ENCODE data around the gene ZBP1. TPM values are rescaled to one million over a fixed set of nuclear protein-coding genes. Genes with fewer than 3 reads are reported as not detected.

Gene ZBP1
- polyA plus RNA-seq, 1 of the 3 experiments (the other 2 are of a cell fraction): not detected

- TF ChIP-seq SIN3A (IDR thresholded peaks at IDR 0.05; ENCODE audit: borderline replicate concordance, low read depth, low read length) (no peak), TEAD4 (IDR thresholded peaks at IDR 0.05; ENCODE audit: borderline replicate concordance, insufficient read depth) (no peak), USF1 (IDR thresholded peaks at IDR 0.05; ENCODE audit: borderline replicate concordance, low read depth) (no peak), GATA2 (CRISPR knock-in tag; IDR thresholded peaks at IDR 0.05) (no peak), SMC3 (IDR thresholded peaks at IDR 0.05; ENCODE audit: low read depth, low read length) (no peak), RFX5 (IDR thresholded peaks at IDR 0.05; ENCODE audit: low read length) (no peak), YY1 (IDR thresholded peaks at IDR 0.05; ENCODE audit: low read depth) (no peak), CHD2 (IDR thresholded peaks at IDR 0.05; ENCODE audit: low read length, partially characterized antibody) (no peak)
- Histone ChIP-seq H3K27me3 (ENCODE audit: insufficient read depth) (peaks cover 22% of the 10 kb centered on the region), H3K79me2 (ENCODE audit: insufficient read depth) (no peaks in the 10 kb centered on the region), H3K27ac (ENCODE audit: low read depth in 2 of 2, low read length in 1 of 2) (no peak overlapping the region), H2AFZ (ENCODE audit: low read depth) (no peak overlapping the region), H3K4me1 (ENCODE audit: control insufficient read depth in 1 of 2, insufficient read depth in 2 of 2, low read depth in 1 of 2, low read length in 1 of 2) (no peaks in the 10 kb centered on the region), H3K9ac (no peak overlapping the region), H3K4me3 (ENCODE audit: low read depth in 2 of 2, low read length in 1 of 2) (no peak overlapping the region), H3K36me3 (replicated peaks in 1 of 2; ENCODE audit: control insufficient read depth in 1 of 2, insufficient read depth in 2 of 2, low read length in 1 of 2) (no peaks in the 10 kb centered on the region), H3K9me2 (no peaks in the 10 kb centered on the region), H4K20me1 (ENCODE audit: insufficient read depth) (no peaks in the 10 kb centered on the region), H3K4me2 (no peak overlapping the region), H3F3A (replicated peaks; ENCODE audit: insufficient read depth) (no peaks in the 10 kb centered on the region), H3K9me3 (no peaks in the 10 kb centered on the region)
- CTCF ChIA-PET: interaction anchor here (3.9 kb wide), 1 partner anchor 18 kb away, joined by 15 read pairs; no protein-coding TSS in a partner anchor
- WGBS (ENCODE audit: low lambda C conversion rate): 67% methylated on average over 11 of the region's 11 CpGs
- POLR2A ChIA-PET: no interaction called here
- DNase-seq: no peak
These were observed 55.1 kb downstream of the ZBP1 start for GRCh38 chr20:57564951-57565642.

GRCh38 chr20:57564180-57564802, 55.9 kb downstream of the ZBP1 start:
- H3F3A ChIP-seq (replicated peaks; ENCODE audit: insufficient read depth): no peaks in the 10 kb centered on the region
- TF ChIP-seq YY1 (IDR thresholded peaks at IDR 0.05; ENCODE audit: low read depth) (no peak), USF2 (IDR thresholded peaks at IDR 0.05; ENCODE audit: borderline replicate concordance, low read depth, low read length) (no peak), POLR2AphosphoS5 (IDR thresholded peaks at IDR 0.05; ENCODE audit: low read depth, low read length) (no peak), MXI1 (IDR thresholded peaks at IDR 0.05; ENCODE audit: low read depth, low read length) (no peak)
- H3K27ac ChIP-seq (ENCODE audit: low read depth in 2 of 2, low read length in 1 of 2): no peak overlapping the region
- WGBS (ENCODE audit: low lambda C conversion rate): 57% methylated on average over 9 of the region's 14 CpGs
- DNase-seq: no peak
- CTCF ChIA-PET: interaction anchor here (3.9 kb wide), 1 partner anchor 18 kb away, joined by 15 read pairs; no protein-coding TSS in a partner anchor
- no peaks in the 10 kb centered on the region for H3K79me2 ChIP-seq (ENCODE audit: insufficient read depth)
- H3K9me3 ChIP-seq: no peaks in the 10 kb centered on the region
- no peaks in the 10 kb centered on the region for H3K36me3 ChIP-seq (replicated peaks in 1 of 2; ENCODE audit: control insufficient read depth in 1 of 2, insufficient read depth in 2 of 2, low read length in 1 of 2)
- H2AFZ ChIP-seq (ENCODE audit: low read depth): no peak overlapping the region
- no peak overlapping the region for H3K4me2 ChIP-seq
- peaks cover 29% of the 10 kb centered on the region for H3K27me3 ChIP-seq (ENCODE audit: insufficient read depth)
- H4K20me1 ChIP-seq (ENCODE audit: insufficient read depth): no peaks in the 10 kb centered on the region
- H3K9ac ChIP-seq: no peak overlapping the region
- no peak overlapping the region for H3K4me3 ChIP-seq (ENCODE audit: low read depth in 2 of 2, low read length in 1 of 2)
- POLR2A ChIA-PET: no interaction called here
- H3K4me1 ChIP-seq (ENCODE audit: control insufficient read depth in 1 of 2, insufficient read depth in 2 of 2, low read depth in 1 of 2, low read length in 1 of 2): no peaks in the 10 kb centered on the region
- no peaks in the 10 kb centered on the region for H3K9me2 ChIP-seq
